Epidermal melanocyte (primary cell): ENCODE data around the gene TMEM115.
A peak's percentile ranks its signal among the peaks of the same experiment; 100 is the strongest.

Source experiments
- DNase-seq: peaks from one replicate; pipeline ENCODE4 v3.0.0; 2011; ENCODE audit warnings: low spot score; ENCODE audit not compliant: insufficient read length

TMEM115 gene

DNA sequence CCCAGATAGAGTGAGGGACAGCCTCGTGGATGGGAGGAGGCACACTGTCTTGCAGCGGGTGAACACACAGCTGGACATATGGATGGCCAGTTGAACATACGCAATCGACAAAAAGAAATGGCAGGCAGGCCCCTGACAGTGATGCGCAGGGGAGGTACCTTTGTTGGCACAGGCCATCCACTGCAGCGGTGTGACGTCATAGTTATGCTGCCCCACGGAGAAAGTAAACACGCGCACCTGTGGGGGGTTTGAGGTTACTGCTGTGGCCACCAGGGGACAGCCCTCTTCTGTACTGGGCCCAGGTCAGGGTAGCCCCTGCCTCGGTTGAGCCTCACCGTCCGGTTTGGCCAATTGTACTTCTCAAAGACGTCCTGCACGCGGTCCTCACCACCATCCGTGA, 19.4 kb upstream of the TMEM115 start:
- DNase-seq: no peak

DNA sequence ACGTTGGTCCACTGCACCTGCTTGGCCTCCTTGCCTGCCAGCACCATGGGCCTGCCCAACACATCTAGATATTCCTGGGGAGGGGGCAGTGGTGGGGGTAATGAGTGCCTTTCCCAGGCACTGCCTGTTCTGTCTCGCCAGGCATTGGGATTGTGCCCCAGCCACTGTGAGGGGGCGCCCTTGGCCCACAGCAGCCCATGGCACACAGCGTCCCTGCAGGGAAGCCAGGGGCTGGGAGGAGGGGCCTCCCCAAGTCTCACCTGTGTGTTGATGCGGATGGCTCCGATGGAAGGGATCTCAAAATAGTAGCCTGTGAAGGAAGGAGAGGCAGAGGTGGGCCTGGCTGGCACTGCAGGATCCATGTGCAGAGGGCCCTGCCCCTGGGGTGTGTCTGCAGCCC, 18.7 kb upstream of the TMEM115 start:
- DNase-seq: no peak

DNA sequence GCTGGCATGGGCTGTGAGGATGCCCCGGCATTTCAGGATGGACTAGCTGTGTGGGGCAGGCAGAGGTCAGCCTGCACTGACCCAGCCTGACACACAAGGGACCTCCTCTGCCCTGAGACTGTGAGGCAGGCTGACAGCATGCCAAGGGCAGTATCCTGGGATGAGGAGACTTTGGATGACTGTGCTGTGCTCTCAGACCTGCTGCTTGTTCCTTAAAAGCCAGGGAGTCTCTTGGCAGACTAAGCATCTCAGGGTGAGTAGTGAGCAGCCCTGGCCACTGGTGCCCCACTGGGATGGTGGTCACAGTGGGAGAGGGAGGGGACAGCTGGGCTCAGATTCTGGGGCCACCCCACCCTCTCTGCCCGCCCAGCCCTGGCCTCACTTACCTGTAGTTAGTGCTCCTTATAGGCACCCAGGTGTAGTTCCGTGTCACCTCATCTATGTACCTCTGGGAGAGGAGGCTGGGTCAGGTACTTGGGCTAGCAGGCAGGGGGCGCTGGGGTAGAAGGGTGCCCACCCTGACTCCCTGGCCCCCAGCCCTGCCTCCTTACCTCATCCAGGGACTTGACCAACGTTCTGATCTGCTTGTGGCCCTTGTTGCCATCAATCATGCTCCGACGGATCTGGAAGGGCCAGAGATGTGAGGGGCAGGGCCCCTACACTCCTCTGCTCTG, 16.1 kb upstream of the TMEM115 start:
- DNase-seq: no peak

DNA sequence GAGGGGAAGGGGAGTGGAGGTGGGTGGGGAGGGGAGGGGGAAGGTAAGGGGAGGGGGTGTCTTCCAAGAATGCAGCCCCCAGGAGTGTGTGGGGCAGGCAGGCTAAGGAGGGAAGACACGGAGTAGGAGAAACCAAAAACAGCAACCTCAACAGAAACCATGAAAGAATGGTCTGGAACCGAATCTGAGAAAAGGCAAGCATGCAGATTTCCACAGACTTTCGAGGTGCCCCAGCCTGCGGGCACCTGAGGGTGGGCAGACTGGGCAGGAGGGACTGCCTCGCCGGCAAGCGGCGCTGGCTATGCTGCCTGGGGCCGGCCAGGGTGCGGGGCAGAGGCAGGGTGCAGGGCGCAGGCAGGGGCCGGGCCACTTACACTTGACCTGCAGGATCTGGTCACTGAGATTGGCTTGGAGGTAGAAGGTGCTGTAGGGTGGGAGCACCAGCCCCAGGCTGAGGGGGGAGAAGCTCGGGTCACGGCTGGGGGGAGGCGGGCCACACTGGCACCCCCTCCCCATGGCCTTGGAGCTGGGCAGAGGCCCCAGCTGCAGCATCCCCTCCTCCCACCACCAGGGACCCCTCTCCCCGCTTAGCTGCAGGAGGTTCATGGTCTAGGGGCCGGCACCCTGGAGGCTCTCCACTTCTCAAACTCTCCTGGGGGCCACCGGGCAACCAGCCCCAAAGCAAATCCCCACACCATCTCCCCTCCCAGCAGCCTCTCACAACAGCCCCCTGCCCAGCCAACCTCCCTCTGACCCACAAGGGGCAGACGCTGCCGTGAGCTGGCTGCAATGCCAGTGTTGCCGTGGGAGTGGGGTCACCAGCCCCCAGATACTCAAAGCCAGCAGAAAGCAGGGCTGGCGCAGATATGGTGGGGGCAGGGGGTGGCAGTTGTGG, 15.3 kb upstream of the TMEM115 start:
- no peak for DNase-seq

DNA sequence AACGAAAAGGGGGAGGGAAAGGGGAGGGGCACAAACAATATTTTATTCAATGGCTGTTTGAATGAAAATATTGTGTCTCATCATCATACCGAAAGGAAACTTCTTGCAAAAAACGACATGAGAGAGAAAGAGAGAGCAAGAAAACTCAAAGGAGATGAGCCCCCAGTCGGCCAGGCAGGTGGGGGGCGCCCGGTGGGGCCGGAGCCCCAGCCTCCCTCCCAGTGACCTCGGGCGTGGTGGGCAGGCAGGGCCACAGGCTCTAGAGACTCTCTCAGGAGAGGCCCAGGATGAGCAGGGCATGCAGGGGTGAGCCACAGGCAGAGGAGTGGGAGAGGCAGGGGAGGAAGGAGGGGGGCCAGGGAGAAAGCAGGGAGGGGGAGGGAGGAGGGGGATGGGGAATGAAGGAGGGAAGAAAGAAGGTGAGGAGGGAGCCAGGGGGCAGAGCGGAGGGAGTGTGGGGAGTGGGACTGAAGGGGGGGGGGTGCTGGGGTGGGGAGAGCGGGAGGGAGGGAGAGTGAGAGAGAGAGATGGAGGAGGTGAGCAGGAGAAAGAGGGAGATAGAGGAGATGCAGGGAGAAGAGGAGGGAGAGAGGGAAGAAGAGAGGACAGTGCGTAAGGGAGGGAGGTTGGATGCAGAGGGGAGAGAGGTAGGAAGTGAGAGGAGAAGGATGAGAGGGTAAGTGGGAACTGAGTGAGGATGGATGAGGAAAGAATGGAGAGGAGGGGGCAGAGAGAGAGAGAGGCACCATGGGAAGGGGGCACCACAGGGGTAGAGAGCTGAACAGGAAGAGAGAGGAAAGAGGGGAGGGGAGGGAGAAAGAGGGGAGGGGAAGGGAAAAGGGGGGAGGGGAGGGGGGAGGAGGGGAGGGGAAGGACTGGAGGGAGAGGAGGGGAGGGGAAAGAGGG, 14.1 kb upstream of the TMEM115 start:
- no peak for DNase-seq

DNA sequence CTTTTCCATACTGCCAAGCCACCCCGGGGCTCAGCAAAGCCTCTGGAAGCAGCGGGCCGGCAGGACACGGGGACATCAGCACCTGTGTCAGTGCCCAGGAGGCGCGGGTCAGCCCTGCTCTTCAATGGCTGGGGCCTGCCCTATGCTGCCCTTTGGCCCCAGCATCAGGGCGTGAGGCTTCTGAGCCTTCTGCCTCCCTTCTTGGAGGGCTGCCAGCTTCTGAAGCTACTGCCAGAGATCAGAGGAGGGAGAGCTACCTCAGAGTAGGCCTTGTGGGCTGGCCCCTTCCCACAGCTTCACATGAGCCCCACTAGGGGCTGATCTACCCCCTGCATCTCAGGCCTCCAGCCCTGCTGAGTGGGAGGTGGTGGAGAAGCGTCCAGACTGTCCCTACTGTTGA, 13.0 kb upstream of the TMEM115 start:
- DNase-seq: no peak

DNA sequence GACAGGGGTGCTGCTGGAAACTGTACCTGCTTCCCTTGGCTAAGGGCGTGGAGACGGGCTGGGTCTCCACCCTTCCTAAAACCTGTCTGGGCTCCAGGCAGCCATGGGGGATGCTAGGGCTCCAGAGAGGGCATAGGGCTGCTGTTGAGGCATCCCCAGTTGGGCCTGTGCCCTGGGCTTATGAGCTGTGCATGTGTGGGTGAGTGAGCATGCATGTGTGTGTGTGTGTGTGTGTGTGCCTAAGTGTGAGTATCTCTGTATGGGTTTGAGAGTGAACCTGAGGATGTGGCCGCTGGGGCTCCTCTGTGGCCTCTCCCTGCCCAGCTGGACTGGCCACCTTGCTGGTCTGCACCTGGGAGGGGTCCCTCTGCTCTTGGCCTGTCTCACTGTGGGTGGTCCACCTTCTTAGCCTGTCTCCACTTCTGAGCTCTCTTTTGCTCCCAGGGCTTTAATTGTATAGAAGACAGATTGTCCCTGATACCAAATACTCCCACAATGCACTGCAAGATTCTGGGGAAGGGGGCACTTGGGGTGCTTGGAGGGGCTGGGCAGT, 11.9 kb upstream of the TMEM115 start:
- DNase-seq: no peak

DNA sequence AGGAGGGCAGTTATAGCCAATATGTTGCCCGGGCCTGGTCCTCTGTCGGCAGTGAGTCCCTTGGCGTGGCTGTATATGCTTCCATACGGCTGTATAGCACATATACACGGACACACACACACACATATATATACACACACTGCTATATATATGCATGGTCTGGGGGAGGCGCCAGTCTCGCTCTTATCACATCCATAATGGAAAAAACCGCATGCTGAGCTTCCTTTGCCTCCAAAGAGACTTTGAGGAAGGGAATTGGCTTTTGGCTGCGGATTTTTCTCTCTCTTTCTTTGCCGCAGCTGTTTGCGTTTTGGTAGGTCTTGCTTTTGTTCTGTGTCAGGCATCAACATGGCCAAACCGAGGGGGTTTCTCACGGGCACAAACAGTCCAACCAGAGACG, 11.3 kb upstream of the TMEM115 start:
- DNase-seq: no peak

DNA sequence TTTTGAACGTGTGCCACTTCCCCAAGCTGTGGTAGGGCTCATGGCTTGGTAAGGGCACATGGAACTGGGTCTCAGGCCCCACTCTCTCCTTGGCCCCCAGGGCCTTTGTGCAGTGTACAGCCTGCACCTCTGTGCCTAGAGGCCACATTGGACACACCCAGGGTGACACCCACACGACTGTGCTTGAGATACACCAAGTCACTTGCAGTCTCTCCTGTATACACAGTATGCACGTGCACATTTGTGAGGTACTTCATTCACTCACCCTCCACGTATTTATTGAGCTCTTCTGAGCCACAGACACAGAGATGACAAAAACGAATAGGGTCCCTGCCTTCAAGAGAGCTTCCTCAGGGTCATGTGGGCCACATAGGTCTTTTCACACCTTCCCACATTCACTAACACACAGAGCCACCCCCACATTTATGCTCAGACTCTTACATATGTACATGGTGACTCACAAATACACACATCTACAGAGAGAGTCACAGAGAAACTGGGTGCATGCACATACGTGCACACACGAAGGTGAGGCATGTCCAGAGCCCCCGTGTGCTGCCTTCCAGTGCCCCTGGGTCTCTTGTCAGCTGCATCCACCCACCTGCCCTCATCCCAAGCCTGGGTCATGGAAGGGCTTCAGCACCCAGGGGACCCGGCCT, 9.8 kb upstream of the TMEM115 start:
- DNase-seq: no peak

DNA sequence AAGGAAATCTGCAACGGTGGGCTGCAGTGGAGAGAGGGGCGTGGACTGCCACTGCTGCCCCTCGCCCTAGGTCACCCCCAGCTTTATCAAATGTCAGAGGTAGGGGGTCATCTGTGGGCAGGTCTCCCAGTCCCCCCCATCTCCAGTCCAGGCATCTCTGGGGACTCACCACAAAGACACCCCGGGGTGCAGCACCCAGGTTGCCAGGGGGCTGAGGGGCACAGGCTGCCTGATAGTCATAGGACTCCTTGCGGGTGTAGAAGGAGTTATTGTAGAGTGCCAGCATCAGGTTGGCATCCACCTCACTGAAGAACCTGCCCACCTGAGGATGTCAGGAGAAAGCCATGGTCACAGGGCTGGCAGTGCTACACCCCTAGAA, 6.5 kb upstream of the TMEM115 start:
- DNase-seq: no peak

DNA sequence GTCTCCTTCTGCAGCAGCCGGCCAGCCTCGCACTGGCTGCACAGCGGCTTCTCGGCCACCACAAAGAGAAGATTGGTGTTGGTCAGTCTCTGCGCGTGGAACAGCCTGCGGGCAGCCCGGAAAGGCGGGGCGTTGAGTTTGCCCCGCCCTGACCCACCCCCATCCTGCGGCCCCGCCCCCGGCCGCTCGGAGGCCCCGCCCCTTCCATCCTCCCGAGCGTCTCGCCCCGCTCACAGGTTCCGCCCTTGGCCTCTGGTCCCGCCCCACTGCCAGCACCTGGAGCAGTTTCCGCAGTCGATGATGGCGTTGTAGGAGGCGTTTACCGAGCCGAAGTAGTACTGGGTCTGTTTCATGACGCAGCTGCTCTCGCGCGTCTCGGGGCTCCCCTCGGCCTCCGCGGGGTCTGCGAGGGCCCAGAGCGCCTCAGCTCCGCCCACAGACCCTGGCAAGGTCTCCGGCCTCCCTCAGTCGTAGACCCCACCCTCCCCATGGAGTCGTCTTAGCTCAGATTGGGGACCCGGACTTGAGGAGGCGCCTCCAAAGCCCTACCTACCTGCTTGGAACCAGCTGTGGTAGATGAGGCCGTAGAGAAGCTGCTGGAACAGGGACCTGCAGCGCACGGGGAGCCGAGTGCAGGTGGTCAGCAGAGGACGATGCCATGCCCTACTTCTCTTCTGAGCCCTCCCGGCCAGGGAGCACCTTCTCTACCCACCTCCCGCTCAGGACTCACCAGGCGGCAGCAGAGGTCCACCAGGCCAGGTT, 5.9 kb upstream of the TMEM115 start:
- peak; percentile 75 for DNase-seq

DNA sequence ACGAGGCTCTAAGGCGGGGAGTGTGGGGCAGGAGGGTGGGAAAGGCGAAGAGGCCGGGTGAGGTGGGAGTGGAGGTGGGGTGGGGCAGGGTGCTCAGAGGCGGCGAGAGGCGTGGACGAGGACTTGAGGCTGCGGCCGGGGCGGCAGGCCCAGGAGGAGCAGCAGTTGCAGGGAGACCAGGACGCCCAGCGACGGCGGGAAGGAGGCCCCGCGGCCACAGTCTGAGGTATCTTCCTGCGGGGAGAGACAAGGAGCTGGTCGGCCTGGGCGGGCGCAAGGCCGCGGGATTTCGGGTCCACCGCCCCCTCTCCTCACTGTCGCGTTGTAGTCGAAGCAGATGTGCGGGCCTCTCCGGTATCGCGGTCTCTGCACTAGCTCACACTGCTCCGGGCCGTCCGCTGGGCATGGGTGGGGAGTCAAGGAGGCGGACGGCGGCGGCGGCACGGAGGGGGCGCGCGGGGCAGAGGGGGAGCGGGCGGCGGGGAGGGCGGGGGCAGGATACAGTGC, 5.3 kb upstream of the TMEM115 start:
- no peak for DNase-seq

DNA sequence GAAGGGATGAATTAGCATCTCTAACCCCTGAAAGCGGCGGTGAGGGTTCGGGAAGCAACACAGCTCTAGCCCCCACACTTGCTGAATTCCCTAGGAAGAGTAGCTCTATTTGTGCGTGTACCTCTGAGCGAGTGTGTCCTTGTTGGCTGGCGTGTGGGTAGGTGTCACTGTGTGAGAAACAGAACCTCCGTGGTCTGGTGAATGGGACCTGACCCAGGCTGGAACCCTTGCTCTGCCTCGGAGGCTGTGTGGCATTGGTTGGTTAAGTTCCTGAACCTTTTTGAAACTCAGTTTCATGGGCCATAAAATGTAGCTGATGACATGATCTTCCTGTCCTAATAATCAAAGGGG, 414 bp upstream of the TMEM115 start:
- DNase-seq: no peak

DNA sequence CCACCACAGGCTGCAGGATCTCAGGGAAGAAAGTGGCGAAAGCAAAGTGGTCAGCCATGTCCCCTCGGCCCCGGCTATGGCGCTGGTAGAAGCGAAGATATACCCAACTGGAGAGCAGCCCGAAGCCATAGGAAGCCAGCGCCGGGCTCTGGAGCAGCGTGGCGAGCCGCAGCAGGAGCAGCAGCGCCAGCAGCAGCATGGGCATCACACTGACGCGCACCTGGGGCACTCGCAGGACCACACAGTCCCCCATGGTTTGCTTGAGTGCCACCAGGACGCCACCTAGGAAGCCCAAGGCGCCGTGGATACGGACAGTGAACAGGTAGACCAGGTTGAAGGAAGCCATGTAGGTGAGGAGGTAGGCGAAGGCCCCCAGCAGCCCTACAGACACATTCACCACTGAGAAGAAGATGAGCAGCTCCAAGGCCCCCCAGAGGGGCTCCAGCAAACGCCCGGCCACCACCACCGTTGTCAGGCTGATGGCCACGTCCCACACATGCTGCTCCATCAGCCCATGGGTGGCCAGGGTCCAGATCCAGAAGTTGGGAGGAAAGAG, 888 bp downstream of the TMEM115 start:
- no peak for DNase-seq

DNA sequence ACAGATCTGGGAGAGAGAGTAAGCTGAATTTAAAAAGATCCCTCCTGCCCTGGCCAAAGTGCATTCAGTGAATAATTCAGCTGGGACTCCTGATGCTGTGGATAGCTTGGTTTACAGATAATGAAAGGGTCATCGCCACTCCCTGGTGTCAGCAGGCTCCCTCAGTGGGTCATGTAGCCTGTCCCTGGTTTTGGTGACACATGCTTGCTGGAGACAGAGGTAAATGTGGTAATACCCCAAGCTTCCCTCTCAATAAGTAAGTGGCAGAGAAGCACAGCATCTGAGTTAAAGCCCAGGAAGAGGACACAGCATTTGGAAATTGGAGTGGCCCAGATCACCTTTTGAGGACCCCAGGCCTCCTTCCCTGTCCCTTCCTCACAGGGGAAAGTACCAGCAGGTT, 1.8 kb downstream of the TMEM115 start:
- DNase-seq: no peak

DNA sequence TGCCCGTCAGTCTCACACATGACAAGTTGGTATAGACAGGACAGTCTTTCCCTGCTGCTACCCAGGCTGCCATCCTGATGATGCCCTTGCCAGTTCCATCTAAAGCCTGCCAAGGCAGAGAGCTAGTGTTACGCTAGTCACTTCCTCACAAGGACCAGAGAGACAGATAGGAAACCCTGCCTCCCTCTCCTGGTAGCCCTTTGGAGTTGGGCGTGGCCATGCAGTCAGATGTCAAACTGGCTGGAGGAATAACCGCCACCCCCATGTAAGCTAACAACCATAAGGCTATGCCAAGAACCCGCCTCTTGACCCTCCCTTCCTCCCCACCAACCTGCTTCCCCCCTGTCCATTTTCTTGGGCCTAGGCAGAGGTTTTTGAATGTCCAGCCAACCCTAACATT, 2.8 kb downstream of the TMEM115 start:
- no peak for DNase-seq

DNA sequence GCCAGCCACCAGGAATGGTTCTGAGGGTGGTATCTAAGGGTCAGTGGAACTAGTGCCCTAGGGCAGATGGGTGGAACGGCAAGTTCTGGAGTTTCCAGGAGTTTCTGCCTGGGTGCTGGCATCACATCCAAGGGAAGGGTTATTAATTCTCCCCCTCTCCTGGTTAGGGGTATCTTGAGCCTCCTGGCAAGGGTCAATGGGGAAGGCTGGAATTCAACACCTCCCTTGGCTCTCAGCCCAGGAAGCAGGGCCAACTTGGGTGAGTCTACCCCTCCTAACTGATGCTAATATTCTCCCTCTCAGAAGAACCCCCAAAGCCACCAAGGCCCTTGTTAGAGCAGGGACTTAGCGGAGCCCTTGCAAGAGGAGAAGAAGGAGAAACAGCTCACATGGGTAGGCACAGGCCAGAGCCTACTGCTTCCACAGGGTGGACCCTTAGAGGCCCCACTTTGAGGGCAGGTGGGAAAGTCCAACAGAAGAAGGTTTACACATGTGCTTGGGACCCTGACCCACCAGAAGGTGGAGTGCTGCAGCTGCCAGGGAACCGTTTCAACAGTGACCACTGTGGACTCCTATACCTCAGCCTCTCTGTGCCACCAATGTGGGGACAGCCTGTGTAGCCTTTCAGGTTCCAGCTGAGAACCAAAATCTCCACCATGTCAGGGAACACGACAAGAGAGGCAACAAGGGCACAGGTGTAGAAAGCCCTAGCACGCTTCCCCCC, 3.3 kb downstream of the TMEM115 start:
- DNase-seq: no peak

DNA sequence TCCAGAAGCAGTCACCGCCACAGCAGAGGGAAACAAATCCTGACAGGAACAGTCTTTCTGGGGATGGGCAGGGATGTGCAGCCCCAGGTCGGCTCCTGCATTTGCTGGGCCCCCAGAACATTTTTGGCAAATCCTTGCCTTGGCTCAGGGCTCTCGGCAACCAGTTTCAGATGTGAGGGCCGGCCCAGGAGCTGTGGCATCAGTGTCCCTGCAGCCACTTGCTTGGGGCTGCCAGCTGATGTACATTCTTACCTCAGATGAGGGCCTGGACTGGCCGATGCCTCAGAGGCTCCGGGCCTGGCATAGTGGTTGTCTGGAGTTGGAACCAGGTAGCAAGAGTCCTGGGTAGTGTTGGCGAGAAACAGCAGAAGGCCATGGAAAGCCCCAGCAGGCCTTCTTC, 4.5 kb downstream of the TMEM115 start:
- DNase-seq: no peak

DNA sequence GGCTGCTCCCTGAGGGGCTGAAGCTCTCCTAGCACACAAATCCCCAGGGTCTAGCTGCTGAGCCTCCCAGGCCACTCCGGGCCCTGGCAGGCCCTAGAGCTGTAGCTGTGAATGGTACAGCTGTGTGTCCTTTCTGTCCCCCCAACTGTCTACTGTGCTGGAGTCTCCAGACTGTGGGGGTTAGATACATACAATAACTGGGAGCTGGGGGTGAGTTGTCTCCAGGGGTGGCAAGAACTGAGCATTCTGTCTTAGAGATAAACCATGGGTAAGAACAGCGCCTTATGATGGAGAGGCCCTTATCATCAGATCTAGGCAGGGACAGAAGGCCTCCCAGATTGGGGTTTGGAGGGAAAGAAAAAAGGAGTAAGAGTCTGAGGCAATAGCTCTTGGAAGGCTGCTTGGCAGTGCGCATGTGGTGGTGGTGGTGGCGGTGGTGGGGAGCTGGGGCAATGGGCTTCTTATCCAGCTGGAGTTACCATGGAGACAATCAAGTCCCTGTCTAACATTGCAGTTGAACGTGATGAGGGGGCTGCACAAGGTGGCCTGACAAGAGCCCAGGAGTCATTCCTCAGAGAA, 5.0 kb downstream of the TMEM115 start:
- no peak for DNase-seq
